Esophagus squamous epithelium (tissue), 5 donors: ENCODE data around the gene ZNF385D. TPM values are rescaled to one million over a fixed set of nuclear protein-coding genes. Genes with fewer than 3 reads are reported as not detected.

Experiments used
- DNase-seq: peaks from one replicate; lab custom pipeline; 2025; lab: John Stamatoyannopoulos, UW
- H3K27ac ChIP-seq, 4 donors: fragments of 200-600 bp; sonication (generic); one replicate each; pipeline ENCODE4 v1.5.1; 2016 to 2019; ENCODE audit warnings: mild to moderate bottlenecking in 1 of 4
- H3K27me3 ChIP-seq, 4 donors: fragments of 200-600 bp; sonication (generic); 1 replicate in 3 of 4; 2 replicates in 1 of 4; pipeline versions ENCODE4 v1.5.1 to v1.6.0; 2017 to 2021; ENCODE audit warnings: antibody characterized with exemption in 1 of 4
- H3K36me3 ChIP-seq, 3 donors: fragments of 200-600 bp; sonication (generic); one replicate each; pipeline ENCODE4 v1.5.1; 2016 to 2019
- H3K4me1 ChIP-seq, 3 donors: fragments of 200-600 bp; sonication (generic); one replicate each; pipeline ENCODE4 v1.5.1; 2017 to 2019
- H3K4me3 ChIP-seq, 4 donors: fragments of 200-600 bp; sonication (generic); 1 replicate in 3 of 4; 2 replicates in 1 of 4; pipeline ENCODE4 v1.5.1; 2016 to 2019; ENCODE audit warnings: mild to moderate bottlenecking in 2 of 4, moderate library complexity in 1 of 4
- H3K9me3 ChIP-seq, 3 donors: fragments of 200-600 bp; sonication (generic); one replicate each; pipeline ENCODE4 v1.5.1; 2016 to 2019
- CTCF ChIP-seq, 6 experiments: fragments of 450-650 bp in 4 of 6; fragments of 200-600 bp in 2 of 6; sonication (generic) in 2 of 6; IDR thresholded peaks; one replicate each; pipeline ENCODE4 v1.5.1; 2016 to 2019; ENCODE audit warnings: antibody characterized with exemption in 6 of 6, mild to moderate bottlenecking in 4 of 6, moderate library complexity in 4 of 6
- POLR2A ChIP-seq, 4 donors: fragments of 450-650 bp; IDR thresholded peaks; one replicate each; pipeline ENCODE4 v1.6.1; 2017; ENCODE audit warnings: antibody characterized with exemption in 4 of 4, mild to moderate bottlenecking in 4 of 4, moderate library complexity in 3 of 4
- WGBS, 2 donors: methylation state at CpG; one replicate each; pipeline ENCODE4 v1.1.5; 2018; 5-methylcytosine and 5-hydroxymethylcytosine counted together
- intact Hi-C: fragments of 100-400 bp; cut with DNase I; formaldehyde crosslinking; loops from one replicate; pipeline ENCODE4 v1.15.0; 2022
- total RNA-seq, 4 donors: library from RNA; depleted of rRNA; stranded (reverse); fragments of >200 nt; gene quantifications; one replicate each; pipeline ENCODE4 v1.1.0, GENCODE V29; 2016
- donor health status: DM: yes; HTN: yes; CAD: no.

The ZNF385D gene
- total RNA-seq, 4 donors from 2014 or later: 0.04 to 3.4 (median 0.50) TPM

GRCh38 chr3:21585216-21585740, 165.7 kb downstream of the ZNF385D start:
- H3K4me1 ChIP-seq: no peaks in the 10 kb centered on the region

DNA sequence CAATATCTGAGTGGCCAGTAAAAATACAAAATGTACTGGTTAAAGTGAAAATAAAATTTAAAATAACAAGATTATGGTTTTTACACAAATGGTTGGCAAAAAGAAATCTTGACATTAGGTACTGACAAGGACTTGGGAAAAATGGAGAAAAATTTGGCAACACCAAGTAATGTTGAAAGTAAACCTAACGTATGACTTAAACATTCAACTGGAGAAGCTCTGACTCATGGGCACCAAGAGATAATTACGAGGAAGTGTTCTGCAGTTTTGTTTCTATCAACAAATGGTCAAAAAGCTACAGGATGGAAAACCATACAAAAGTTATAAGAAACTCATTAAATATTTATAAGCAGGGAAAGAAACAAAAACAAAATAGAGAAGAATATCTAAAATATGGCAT, 177.7 kb downstream of the ZNF385D start:
- TF ChIP-seq CTCF (IDR thresholded peaks at IDR 0.05) (no peak), POLR2A (IDR thresholded peaks at IDR 0.05) (no peak)
- no peak overlapping the region for H3K27ac ChIP-seq
- H3K27me3 ChIP-seq: no peaks in the 10 kb centered on the region
- no peaks in the 10 kb centered on the region for H3K9me3 ChIP-seq
- DNase-seq: no peak
- WGBS, 2 donors: 57 to 67% methylated on average over 2 of the region's 2 CpGs
- no peaks in the 10 kb centered on the region for H3K4me1 ChIP-seq
- H3K4me3 ChIP-seq: no peak overlapping the region
- H3K36me3 ChIP-seq: no peaks in the 10 kb centered on the region
- intact Hi-C loops: no loop called here

More at GRCh38 chr3:21585216-21585740, 165.7 kb downstream of the ZNF385D start:
- no peaks in the 10 kb centered on the region for H3K27me3 ChIP-seq
- no peak for TF ChIP-seq POLR2A (IDR thresholded peaks at IDR 0.05)
- TF ChIP-seq CTCF (IDR thresholded peaks at IDR 0.05): no peak
- no peak for DNase-seq
- no peaks in the 10 kb centered on the region for H3K36me3 ChIP-seq
- no peak overlapping the region for H3K27ac ChIP-seq
- H3K4me3 ChIP-seq: no peak overlapping the region
- WGBS, 2 donors: 54 to 70% methylated on average over 3 of the region's 3 CpGs
- H3K9me3 ChIP-seq: no peaks in the 10 kb centered on the region
- intact Hi-C loops: no loop called here

DNA sequence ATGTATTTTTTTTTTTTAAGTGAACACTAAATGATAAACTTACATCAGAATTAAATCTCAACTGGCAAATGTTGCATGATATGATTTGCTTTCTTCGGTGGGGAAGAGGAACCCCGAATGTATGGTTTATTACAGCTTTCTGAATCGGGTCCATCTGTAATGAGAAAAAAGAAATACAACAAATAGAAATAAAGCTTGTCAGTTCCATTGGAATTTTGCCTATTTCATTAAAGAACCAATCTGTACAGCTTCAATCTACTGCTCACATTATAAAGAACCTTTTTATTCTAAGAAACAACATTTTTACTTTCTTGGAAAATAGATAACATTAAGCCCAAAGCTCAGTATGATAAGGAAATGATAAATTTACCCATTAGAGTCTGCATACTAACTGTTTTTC, 186.5 kb downstream of the ZNF385D start:
- no peak for DNase-seq
- no peak for TF ChIP-seq POLR2A (IDR thresholded peaks at IDR 0.05)
- no peak for TF ChIP-seq CTCF (IDR thresholded peaks at IDR 0.05)
- no peak overlapping the region for H3K27ac ChIP-seq

DNA sequence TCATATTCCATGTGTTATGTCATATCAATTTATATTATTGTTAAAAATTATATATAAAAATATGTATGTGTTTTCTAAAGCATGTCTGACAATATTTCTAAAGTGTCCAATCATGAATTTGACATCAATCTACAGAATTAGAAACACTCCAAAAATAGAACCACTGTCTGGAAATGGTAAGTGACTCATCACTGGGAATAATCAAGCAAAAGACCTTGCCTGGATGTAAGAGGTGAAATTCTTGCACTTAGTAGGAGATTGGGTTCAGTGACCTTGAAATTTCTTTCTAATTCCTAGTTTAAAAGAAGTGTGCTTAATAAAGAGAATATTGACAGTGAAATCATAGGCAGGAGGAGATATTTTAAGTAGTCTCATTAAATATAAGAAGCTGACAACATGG, 188.8 kb downstream of the ZNF385D start:
- no peaks in the 10 kb centered on the region for H3K36me3 ChIP-seq
- H3K4me1 ChIP-seq: no peaks in the 10 kb centered on the region
- no peak overlapping the region for H3K4me3 ChIP-seq
- no peaks in the 10 kb centered on the region for H3K9me3 ChIP-seq
- no peaks in the 10 kb centered on the region for H3K27me3 ChIP-seq
- intact Hi-C loops: no loop called here
- no peak overlapping the region for H3K27ac ChIP-seq
- TF ChIP-seq POLR2A (IDR thresholded peaks at IDR 0.05) (no peak), CTCF (IDR thresholded peaks at IDR 0.05) (no peak)
- no peak for DNase-seq

More for the DNA sequence above, 186.5 kb downstream of the ZNF385D start:
- WGBS, 2 donors: 63 to 78% methylated on average over 3 of the region's 3 CpGs
- Histone ChIP-seq H3K36me3 (no peaks in the 10 kb centered on the region), H3K9me3 (no peaks in the 10 kb centered on the region), H3K4me1 (no peaks in the 10 kb centered on the region), H3K4me3 (no peak overlapping the region), H3K27me3 (no peaks in the 10 kb centered on the region)
- intact Hi-C loops: no loop called here

DNA sequence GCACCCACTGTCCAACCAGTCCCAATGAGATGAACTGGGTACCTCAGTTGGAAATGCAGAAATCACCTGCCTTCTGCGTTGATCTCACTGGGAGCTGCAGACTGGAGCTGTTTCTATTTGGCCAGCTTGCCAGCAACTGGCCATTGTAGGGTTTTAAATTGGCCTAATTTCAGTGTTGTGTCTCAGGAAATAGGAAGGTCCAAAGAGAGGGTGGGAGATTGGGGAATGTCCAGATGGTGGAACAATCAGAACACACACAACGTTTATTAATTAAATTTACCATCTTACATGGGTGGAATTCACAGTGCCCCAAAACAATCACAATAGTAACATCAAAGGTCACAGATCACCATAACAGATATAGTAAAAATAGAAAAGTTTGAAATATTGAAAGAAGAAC, 189.5 kb downstream of the ZNF385D start:
- Histone ChIP-seq H3K9me3 (no peaks in the 10 kb centered on the region), H3K4me1 (no peaks in the 10 kb centered on the region), H3K27ac (no peak overlapping the region), H3K27me3 (no peaks in the 10 kb centered on the region), H3K4me3 (no peak overlapping the region), H3K36me3 (no peaks in the 10 kb centered on the region)
- 65 to 69% methylated on average over 1 to 2 of the region's 2 CpGs for WGBS, 2 donors
- TF ChIP-seq POLR2A (IDR thresholded peaks at IDR 0.05) (no peak), CTCF (IDR thresholded peaks at IDR 0.05) (no peak)
- no peak for DNase-seq
- intact Hi-C loops: no loop called here
